HPDE6-E6E7 (cell line): ENCODE results near the gene CWC27.

Experiments used
- DNase-seq: peaks from one replicate; pipeline ENCODE4 v3.0.0; 2011; ENCODE audit warnings: missing footprints; ENCODE audit errors: extremely low spot score

Gene CWC27

GRCh38 chr5:64978546-64978945 is 209.8 kb downstream of the CWC27 start:
- DNase-seq, result no peak

DNA sequence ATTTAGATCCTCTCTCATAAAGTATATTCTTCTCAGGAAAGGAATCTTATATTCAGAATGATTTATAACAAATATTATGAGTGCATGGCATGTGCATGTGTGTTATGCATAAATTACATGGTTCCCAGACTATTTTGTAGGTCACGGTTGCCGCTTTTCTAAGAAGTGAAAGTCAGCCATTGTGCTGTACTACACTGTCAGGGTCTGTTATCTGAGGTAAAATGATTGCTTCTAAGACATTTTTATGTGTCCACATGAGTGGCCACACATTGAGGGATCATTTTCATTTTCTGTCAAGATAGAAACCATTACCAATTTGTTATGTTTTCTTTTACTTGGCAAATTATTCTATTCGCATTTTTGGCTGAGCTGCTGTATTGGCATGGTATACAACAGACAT is 210.8 kb downstream of the CWC27 start:
- no peak for DNase-seq

DNA sequence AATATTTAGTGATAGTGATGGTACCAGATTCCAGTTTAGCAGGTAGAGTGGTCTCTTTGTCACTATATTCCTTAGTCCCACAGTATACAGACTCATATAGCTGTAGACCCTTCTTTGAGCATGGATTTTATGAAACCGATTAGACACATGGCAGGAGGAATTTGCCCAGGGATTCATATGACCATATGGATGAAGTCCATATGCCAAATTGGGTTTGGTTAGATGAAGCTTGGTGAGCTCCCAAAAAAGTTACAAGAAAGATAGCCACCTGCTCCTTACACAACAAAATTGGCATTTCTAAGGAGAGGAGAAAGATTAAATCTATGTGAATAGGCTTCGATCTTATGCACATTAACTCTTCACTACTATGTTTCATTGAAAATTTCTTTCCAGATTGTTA is 211.4 kb downstream of the CWC27 start:
- no peak for DNase-seq

GRCh38 chr5:64987768-64988167 is 219.0 kb downstream of the CWC27 start:
- DNase-seq, result no peak

GRCh38 chr5:65009207-65009606 is 240.5 kb downstream of the CWC27 start:
- DNase-seq, result no peak

GRCh38 chr5:65010841-65011240 is 242.1 kb downstream of the CWC27 start:
- no peak for DNase-seq

DNA sequence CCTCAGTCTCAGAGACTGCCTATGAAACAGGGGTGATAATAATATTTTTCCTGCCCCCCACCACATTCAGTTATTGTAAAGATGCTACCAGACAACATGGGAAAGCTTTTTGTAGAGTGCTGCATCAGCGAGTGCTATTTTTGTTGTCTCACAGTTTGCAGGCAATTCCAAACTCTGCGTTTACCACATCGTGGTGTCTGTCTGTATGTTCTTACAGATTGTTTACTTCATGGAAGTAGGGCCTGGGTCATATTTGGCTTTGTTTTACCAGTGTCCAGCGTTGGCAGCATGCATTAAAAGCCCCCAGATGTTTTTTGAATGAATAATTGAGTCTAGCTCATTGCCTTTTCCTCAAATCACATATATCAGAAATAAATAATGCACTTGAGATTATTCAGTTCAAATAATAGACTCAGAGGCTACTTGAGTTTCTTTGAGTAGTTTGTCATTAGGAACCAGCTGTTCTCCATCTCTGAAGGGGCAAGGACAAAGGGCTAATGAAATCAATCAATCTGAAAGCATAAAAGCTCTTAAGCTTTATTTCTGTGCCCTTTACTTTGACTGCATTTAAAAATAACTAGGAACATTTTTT is 243.7 kb downstream of the CWC27 start:
- no peak for DNase-seq

- no peak for DNase-seq
Observed at GRCh38 chr5:65013166-65013565, 244.4 kb downstream of the CWC27 start.

DNA sequence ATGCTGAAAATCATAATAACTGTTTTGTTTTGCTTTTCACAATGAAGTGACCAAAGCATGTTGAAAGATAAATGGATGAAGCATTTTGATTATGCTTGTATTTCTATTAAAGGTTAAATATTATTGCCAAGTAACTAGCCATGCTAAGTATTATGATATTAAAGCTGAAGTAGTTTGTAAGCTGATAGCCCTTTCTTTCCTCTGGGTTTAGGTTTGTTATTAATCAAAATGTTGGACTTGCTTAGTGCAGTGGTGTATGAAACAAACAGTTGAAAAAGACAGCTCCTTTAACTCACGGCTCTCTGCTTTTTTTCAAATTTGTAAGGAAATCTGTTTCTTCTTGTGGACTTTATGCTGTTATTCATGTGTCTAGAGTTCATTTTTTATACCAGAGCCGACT is 246.0 kb downstream of the CWC27 start:
- no peak for DNase-seq

DNA sequence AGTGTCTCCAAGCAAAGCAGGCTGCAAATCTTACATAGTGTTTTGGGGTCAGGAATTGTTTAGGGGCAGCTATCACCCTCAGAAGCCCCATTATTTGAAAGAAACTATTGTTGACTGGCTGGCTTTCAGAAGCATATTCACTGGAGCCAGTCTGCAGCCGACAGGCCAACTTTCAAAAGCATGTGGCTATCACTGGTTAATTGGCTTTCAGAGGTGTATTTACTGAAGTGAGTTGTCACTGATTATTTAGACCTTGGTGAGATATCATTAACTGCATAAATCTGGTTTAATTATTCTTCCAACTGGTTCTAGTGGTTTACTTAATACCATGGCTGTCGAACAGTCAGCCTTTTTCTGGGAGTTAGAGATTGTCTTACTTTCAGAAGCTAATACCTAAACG is 247.0 kb downstream of the CWC27 start:
- no peak for DNase-seq

DNA sequence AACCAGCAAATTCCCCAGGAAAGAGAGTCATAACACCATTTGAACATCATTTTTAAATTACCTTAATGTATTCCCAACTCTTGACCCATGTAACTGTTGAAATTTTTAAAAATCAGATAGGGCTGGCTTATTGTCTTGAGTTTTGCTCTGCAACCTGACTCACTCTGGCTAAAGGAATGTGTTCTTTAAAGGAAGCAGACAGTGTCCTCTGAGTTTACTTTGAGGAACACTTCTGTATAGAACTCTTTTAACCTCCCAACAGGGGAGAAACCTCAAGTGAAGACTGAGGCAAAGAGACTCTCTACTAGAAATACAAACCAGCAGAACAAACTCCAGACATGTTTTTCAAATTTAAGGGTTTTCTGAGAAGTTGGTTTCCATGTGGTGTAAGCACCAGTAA is 248.9 kb downstream of the CWC27 start:
- no peak for DNase-seq

DNA sequence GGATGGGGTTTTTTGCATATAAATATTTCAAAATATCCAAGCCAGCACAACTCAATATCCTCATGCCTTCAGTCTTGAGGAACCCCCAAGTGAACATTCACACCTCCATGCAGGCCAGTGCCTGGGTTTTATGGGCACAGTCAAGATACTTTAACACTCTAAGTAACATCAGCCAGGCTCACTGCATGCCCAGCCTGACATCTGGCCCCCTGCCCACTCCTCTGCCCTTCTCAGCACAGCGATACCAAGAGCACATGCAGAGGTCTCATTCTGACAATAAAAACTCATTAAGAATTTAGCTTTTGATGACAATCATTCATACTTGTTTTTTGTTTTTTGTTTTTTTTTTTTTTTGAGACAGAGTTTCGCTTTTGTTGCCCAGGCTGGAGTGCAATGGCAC is 250.0 kb downstream of the CWC27 start:
- DNase-seq, result no peak

- no peak for DNase-seq
Observed at GRCh38 chr5:65020492-65020891, 251.8 kb downstream of the CWC27 start.

- DNase-seq, result no peak
Observed at GRCh38 chr5:65021527-65022226, 252.9 kb downstream of the CWC27 start.

- no peak for DNase-seq
Observed at GRCh38 chr5:65022932-65023331, 254.2 kb downstream of the CWC27 start.

DNA sequence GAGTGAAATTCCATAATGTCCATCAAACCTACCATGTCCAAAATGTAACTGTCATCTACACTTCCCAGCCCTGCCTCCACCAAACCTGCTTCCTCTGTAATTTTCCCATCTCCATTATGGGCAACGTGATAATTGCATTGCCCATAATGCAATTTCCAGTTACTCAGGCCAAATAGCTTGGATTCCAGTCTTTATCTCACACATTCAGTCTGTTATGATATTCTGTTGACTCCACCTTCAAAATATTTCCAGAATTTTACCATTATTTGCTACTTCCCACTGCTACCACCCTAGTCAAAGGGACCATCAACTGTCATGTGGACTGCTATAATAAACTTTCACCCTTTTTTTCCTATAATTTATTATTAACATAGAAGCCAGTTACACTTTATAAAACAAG is 256.0 kb downstream of the CWC27 start:
- no peak for DNase-seq

DNA sequence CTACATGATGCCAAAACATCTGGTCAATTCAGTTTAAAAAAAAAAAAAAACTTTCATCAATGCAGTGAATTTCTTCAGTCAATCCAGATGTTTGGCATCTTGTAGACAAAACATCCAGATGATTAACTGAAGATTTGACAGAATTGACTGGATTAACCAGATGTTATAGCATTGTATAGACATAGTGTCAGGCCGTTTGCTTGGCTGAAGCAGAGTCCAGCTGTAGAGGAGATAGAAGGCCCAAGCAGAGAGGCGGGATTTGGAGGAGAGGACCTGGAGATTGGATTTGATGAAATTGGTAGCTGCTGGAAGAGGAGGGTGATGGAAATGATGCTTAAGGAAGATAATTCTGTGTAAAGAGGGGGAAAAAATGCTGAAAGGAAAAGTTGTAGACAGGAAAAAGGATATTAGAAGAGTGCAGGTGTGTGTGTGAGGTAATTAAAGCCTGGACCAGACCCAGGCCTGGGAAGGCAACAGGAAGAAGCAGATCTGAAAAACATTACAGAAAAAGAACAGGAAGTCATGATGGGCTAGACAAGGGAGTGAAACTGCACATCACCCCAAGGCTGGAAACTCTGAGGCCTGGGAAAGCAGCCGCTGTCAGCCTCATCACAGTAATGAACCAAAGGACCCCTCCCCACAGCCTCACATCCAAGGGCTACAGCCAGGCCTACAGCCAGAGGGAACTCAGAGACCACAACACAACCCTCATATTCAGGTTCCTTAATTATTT is 258.3 kb downstream of the CWC27 start:
- DNase-seq, result no peak

DNA sequence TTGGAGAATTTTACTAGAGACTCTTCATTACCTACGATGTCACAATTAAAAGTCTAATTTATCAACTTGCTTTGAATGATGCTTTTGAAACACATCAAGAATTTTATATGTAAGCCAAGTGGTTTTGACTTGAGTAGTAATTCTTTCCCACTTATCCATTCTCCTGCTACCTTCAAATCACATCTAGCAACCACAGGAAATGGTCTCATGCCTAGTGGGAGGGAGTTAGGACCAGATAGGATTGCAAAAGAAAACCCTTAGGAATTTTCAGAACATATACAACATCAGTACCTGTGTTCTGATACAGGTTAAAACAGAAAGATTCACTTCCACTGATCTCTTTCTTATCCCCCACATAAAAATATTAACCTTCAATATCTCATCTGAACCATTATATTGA is 260.4 kb downstream of the CWC27 start:
- no peak for DNase-seq

GRCh38 chr5:65030056-65030455 is 261.3 kb downstream of the CWC27 start:
- no peak for DNase-seq

GRCh38 chr5:65032250-65032649 is 263.5 kb downstream of the CWC27 start:
- no peak for DNase-seq

- DNase-seq, result no peak
Observed at GRCh38 chr5:65034029-65034812, 265.5 kb downstream of the CWC27 start.

- DNase-seq, result no peak
Observed at GRCh38 chr5:65034813-65035209, 266.1 kb downstream of the CWC27 start.
